ENCODE measurements around the gene ARHGAP24. TPM values are rescaled to one million over a fixed set of nuclear protein-coding genes. Genes with fewer than 3 reads are reported as not detected.

ARHGAP24 gene
- total and polyA plus RNA-seq, 2 experiments from 2014 or later: 5.1 to 8.6 TPM

GRCh38 chr4:85603437-85604336, 128.7 kb downstream of the ARHGAP24 start:
- H3K4me3 ChIP-seq: no peak overlapping the region
- no peaks in the 10 kb centered on the region for H3K27me3 ChIP-seq
- peak in 1 of 2 donors; percentile 88 for DNase-seq (ENCODE audit: low read depth in 1 of 2, low spot score in 1 of 2)
- no peak for TF ChIP-seq CTCF (IDR thresholded peaks at IDR 0.05; ENCODE audit: low read depth, low read length)
- H3K27ac ChIP-seq: no peak overlapping the region
- H3K36me3 ChIP-seq: no peaks in the 10 kb centered on the region
- no peaks in the 10 kb centered on the region for H3K4me1 ChIP-seq (ENCODE audit: low read depth)
- H3K9me3 ChIP-seq (ENCODE audit: low read depth): no peaks in the 10 kb centered on the region

- Histone ChIP-seq H3K36me3 (no peaks in the 10 kb centered on the region), H3K27ac (no peak overlapping the region), H3K9me3 (ENCODE audit: low read depth) (no peaks in the 10 kb centered on the region), H3K4me1 (ENCODE audit: low read depth) (no peaks in the 10 kb centered on the region), H3K4me3 (no peak overlapping the region), H3K27me3 (no peaks in the 10 kb centered on the region)
- no peak for TF ChIP-seq CTCF (IDR thresholded peaks at IDR 0.05; ENCODE audit: low read depth, low read length)
- DNase-seq (ENCODE audit: low read depth in 1 of 2, low spot score in 1 of 2): no peak
Observed at GRCh38 chr4:85606505-85606904, 131.6 kb downstream of the ARHGAP24 start.

GRCh38 chr4:85607624-85608023, 132.7 kb downstream of the ARHGAP24 start:
- H3K27ac ChIP-seq: no peak overlapping the region
- H3K9me3 ChIP-seq (ENCODE audit: low read depth): no peaks in the 10 kb centered on the region
- no peak overlapping the region for H3K4me3 ChIP-seq
- no peaks in the 10 kb centered on the region for H3K36me3 ChIP-seq
- no peaks in the 10 kb centered on the region for H3K27me3 ChIP-seq
- no peak for TF ChIP-seq CTCF (IDR thresholded peaks at IDR 0.05; ENCODE audit: low read depth, low read length)
- no peak for DNase-seq (ENCODE audit: low read depth in 1 of 2, low spot score in 1 of 2)
- no peaks in the 10 kb centered on the region for H3K4me1 ChIP-seq (ENCODE audit: low read depth)

GRCh38 chr4:85610450-85610849, 135.5 kb downstream of the ARHGAP24 start:
- DNase-seq (ENCODE audit: low read depth in 1 of 2, low spot score in 1 of 2): no peak
- H3K4me3 ChIP-seq: no peak overlapping the region
- TF ChIP-seq CTCF (IDR thresholded peaks at IDR 0.05; ENCODE audit: low read depth, low read length): no peak
- no peaks in the 10 kb centered on the region for H3K4me1 ChIP-seq (ENCODE audit: low read depth)
- H3K27ac ChIP-seq: no peak overlapping the region
- H3K27me3 ChIP-seq: no peaks in the 10 kb centered on the region
- H3K36me3 ChIP-seq: no peaks in the 10 kb centered on the region
- H3K9me3 ChIP-seq (ENCODE audit: low read depth): no peaks in the 10 kb centered on the region

- Histone ChIP-seq H3K27me3 (no peaks in the 10 kb centered on the region), H3K4me1 (ENCODE audit: low read depth) (no peaks in the 10 kb centered on the region), H3K27ac (no peak overlapping the region), H3K9me3 (ENCODE audit: low read depth) (no peaks in the 10 kb centered on the region), H3K36me3 (no peaks in the 10 kb centered on the region), H3K4me3 (no peak overlapping the region)
- DNase-seq (ENCODE audit: low read depth in 1 of 2, low spot score in 1 of 2): no peak
- TF ChIP-seq CTCF (IDR thresholded peaks at IDR 0.05; ENCODE audit: low read depth, low read length): no peak
Observed at GRCh38 chr4:85611661-85612060, 136.7 kb downstream of the ARHGAP24 start.
